ENCODE measurements around the gene ADCY2. TPM values are rescaled to one million over a fixed set of nuclear protein-coding genes. Genes with fewer than 3 reads are reported as not detected.

The ADCY2 gene
- total RNA-seq, 4 donors from 2014 or later: 2.6 to 24.8 (median 10.9) TPM

DNA sequence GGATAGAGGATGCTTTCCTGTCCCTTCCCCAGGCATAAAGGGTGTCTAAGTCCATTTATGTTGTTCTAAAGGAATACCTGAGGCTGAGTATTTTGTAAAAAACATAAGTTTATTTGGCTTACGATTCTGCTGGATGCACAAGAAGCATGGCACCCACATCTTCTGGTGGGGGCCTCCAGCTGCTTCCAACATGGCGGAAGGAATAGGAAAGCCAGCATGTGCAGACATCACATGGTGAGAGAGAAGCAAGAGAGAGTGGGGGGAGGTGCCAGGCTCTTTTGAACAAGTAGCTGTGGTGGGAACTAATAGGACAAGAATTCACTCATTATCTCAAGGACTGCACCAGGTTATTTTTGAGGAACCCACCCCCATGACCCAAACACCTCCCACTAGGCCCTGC is 77.2 kb downstream of the ADCY2 start:
- Histone ChIP-seq H3K4me1 (no peaks in the 10 kb centered on the region), H3K9me3 (no peaks in the 10 kb centered on the region), H3K27ac (no peak overlapping the region), H3K27me3 (no peaks in the 10 kb centered on the region), H3K36me3 (no peaks in the 10 kb centered on the region), H3K4me3 (no peak overlapping the region)
- 100% methylated on average over 2 of the region's 2 CpGs for WGBS
- TF ChIP-seq, protein P1, sequence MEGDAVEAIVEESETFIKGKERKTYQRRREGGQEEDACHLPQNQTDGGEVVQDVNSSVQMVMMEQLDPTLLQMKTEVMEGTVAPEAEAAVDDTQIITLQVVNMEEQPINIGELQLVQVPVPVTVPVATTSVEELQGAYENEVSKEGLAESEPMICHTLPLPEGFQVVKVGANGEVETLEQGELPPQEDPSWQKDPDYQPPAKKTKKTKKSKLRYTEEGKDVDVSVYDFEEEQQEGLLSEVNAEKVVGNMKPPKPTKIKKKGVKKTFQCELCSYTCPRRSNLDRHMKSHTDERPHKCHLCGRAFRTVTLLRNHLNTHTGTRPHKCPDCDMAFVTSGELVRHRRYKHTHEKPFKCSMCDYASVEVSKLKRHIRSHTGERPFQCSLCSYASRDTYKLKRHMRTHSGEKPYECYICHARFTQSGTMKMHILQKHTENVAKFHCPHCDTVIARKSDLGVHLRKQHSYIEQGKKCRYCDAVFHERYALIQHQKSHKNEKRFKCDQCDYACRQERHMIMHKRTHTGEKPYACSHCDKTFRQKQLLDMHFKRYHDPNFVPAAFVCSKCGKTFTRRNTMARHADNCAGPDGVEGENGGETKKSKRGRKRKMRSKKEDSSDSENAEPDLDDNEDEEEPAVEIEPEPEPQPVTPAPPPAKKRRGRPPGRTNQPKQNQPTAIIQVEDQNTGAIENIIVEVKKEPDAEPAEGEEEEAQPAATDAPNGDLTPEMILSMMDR (IDR thresholded peaks at IDR 0.05): no peak
- no peak for TF ChIP-seq POLR2AphosphoS5 (IDR thresholded peaks at IDR 0.05)
- no peak for TF ChIP-seq EP300 (IDR thresholded peaks at IDR 0.05)
- no peak for TF ChIP-seq POLR2A (IDR thresholded peaks at IDR 0.05)
- DNase-seq (ENCODE audit: low spot score in 2 of 2): no peak

DNA sequence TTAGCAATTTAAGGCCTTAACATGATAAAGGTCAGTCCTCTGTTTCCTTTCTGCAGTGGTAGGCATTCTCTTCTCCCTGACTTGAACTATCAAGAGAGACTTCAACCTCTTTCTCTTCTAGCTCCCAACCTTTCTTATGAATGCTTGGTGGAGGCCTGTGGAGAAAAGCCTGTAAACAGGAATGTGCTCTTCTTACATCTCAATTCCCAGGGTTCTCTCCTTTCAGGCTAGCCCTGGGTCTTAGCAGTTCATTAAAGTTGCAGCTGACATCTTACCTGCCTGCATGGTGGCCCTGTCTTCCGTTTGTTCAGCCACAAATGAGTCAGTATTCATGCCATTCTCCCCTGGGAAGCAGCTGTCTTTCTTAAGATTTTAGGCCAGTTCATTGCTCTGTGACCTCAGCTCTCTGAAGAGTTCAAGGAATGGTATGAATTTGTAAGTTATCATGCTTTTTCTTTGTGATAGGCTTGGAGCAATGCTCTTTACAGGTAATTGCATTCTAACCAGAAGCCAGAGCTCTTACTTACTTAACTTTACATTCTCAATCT is 77.8 kb downstream of the ADCY2 start:
- WGBS: 44% methylated on average over 1 of the region's 1 CpG
- Histone ChIP-seq H3K4me1 (no peaks in the 10 kb centered on the region), H3K36me3 (no peaks in the 10 kb centered on the region), H3K4me3 (no peak overlapping the region), H3K9me3 (no peaks in the 10 kb centered on the region), H3K27ac (no peak overlapping the region), H3K27me3 (no peaks in the 10 kb centered on the region)
- TF ChIP-seq, protein P1 (IDR thresholded peaks at IDR 0.05): no peak
- no peak for TF ChIP-seq POLR2A (IDR thresholded peaks at IDR 0.05)
- TF ChIP-seq EP300 (IDR thresholded peaks at IDR 0.05): no peak
- no peak for TF ChIP-seq POLR2AphosphoS5 (IDR thresholded peaks at IDR 0.05)
- no peak for DNase-seq (ENCODE audit: low spot score in 2 of 2)

DNA sequence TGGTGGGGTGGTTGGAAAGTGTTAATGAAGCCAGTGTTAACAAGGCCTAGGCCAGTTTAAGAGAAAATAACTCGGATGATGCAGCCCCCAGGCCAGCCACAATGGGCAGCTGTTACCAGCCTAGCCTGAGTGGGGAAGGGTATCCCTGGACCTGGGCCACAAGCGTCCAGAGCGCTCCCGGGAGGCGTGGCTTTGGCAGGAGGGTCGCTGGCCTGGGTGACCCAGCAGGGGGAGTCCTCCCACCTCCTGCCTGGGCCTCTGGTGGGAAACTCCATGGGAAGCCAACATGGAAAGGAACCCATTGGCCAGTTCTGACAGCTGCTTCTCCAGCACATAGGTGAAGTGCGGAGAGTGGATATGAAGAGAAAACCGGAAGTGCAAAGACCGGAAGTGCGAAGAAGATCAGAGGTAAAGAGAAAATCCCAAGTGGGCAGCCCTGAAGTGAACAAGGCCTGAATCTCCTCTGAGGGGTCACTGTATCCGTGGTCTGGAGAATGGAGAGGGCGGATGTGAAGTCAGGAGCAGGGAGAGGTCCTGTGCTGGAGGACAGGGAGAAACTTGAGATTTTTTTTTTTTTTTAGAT is 79.0 kb downstream of the ADCY2 start:
- Histone ChIP-seq H3K4me1 (no peaks in the 10 kb centered on the region), H3K27ac (no peak overlapping the region), H3K36me3 (no peaks in the 10 kb centered on the region), H3K9me3 (no peaks in the 10 kb centered on the region), H3K27me3 (no peaks in the 10 kb centered on the region), H3K4me3 (no peak overlapping the region)
- TF ChIP-seq POLR2AphosphoS5 (IDR thresholded peaks at IDR 0.05): no peak
- TF ChIP-seq, protein P1 (IDR thresholded peaks at IDR 0.05): no peak
- TF ChIP-seq POLR2A (IDR thresholded peaks at IDR 0.05): no peak
- no peak for TF ChIP-seq EP300 (IDR thresholded peaks at IDR 0.05)
- WGBS: 88% methylated on average over 12 of the region's 12 CpGs
- no peak for DNase-seq (ENCODE audit: low spot score in 2 of 2)

DNA sequence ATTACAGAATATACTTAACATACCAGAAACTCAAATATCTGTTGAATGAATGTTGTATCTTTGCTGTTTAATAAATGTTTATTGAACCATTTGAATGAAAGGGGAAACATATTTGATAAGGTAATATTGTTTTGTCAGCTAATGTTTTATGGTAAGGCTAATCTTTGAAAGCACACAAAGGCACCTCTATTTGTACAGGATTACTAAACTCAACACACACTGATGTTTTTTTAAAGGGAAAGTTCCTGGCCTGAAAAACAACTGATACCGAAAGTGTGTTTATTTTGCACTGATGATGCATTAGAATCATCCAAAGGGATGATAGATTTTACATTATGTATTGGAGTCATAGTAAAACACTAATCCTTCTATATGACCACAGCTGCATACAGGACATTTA is 82.5 kb downstream of the ADCY2 start:
- Histone ChIP-seq H3K4me1 (no peaks in the 10 kb centered on the region), H3K27me3 (no peaks in the 10 kb centered on the region), H3K9me3 (no peaks in the 10 kb centered on the region), H3K4me3 (no peak overlapping the region), H3K36me3 (no peaks in the 10 kb centered on the region), H3K27ac (no peak overlapping the region)
- no peak for DNase-seq (ENCODE audit: low spot score in 2 of 2)
- TF ChIP-seq POLR2AphosphoS5 (IDR thresholded peaks at IDR 0.05): no peak
- TF ChIP-seq, protein P1 (IDR thresholded peaks at IDR 0.05): no peak
- no peak for TF ChIP-seq POLR2A (IDR thresholded peaks at IDR 0.05)
- TF ChIP-seq EP300 (IDR thresholded peaks at IDR 0.05): no peak
- WGBS: 90% methylated on average over 1 of the region's 1 CpG

DNA sequence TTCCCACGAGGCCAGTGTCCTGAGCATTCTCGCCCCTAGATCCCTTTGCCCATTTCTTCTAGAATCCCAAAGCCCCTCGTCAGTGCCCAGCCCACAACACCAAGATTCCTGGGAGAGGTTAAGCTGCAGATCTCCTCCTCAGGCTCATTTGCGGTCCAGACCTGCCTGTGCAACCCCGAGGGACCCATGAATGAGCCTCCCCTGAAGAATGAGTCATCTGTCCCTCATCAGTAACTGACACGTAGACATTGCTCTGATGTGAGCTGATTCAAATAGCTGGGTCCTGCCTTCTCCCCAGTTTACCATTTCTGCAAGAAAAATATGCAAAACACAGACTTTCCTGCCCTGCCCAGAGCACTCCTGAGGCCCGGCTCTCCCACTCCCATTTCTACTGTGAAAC is 92.8 kb downstream of the ADCY2 start:
- DNase-seq (ENCODE audit: low spot score in 2 of 2): no peak
- H3K27ac ChIP-seq: no peak overlapping the region
- no peaks in the 10 kb centered on the region for H3K36me3 ChIP-seq
- H3K4me3 ChIP-seq: no peak overlapping the region
- WGBS: 83% methylated on average over 7 of the region's 7 CpGs
- peaks cover 2% of the 10 kb centered on the region for H3K4me1 ChIP-seq
- TF ChIP-seq POLR2AphosphoS5 (IDR thresholded peaks at IDR 0.05) (no peak), POLR2A (IDR thresholded peaks at IDR 0.05) (no peak), EP300 (IDR thresholded peaks at IDR 0.05) (no peak)
- TF ChIP-seq, protein P1 (IDR thresholded peaks at IDR 0.05): no peak
- no peaks in the 10 kb centered on the region for H3K27me3 ChIP-seq
- no peaks in the 10 kb centered on the region for H3K9me3 ChIP-seq
